Omental fat pad (tissue), 4 donors: ENCODE results near the gene SS18. TPM values are rescaled to one million over a fixed set of nuclear protein-coding genes. Genes with fewer than 3 reads are reported as not detected.

Experiments
- ATAC-seq: fragments of 150-250 bp; one replicate; pipeline ENCODE4 v1.9.1; 2016; ENCODE audit warnings: mild to moderate bottlenecking, moderate library complexity; ENCODE audit not compliant: low FRiP score
- DNase-seq: peaks from one replicate; pipeline ENCODE4 v3.0.0-alpha.2; 2019; ENCODE audit warnings: low spot score
- CTCF ChIP-seq, 3 donors: fragments of 450-650 bp; IDR thresholded peaks; one replicate each; pipeline ENCODE4 v1.5.1; 2016 to 2017; ENCODE audit warnings: antibody characterized with exemption in 3 of 3, mild to moderate bottlenecking in 3 of 3, moderate library complexity in 2 of 3
- total RNA-seq, 4 donors: library from RNA; depleted of rRNA; stranded (reverse); fragments of >200 nt; gene quantifications; one replicate each; pipeline ENCODE4 v1.1.0, GENCODE V29; 2016

The SS18 gene
- total RNA-seq, 4 donors from 2014 or later, result 93.3 to 125 (median 107) TPM

DNA sequence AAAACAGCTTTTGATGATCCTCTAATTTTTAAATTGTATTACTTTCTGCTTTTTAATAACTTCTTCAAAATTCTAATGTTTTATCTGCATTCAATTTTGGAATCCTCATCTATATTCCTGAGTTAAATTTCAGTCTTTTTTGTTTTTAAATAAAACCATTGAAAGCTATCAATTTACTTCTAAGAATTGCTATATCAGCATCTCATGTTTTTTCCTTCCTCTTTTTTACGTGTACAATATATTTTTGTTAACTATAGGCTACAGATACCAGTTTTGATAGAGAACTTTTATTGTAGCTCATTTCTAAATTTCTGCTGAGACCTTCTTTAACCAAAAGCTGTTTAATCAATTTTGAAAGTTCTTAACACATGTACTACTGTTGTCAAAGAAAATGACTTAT lies 84.5 kb downstream of the SS18 start:
- DNase-seq, result no peak

DNA sequence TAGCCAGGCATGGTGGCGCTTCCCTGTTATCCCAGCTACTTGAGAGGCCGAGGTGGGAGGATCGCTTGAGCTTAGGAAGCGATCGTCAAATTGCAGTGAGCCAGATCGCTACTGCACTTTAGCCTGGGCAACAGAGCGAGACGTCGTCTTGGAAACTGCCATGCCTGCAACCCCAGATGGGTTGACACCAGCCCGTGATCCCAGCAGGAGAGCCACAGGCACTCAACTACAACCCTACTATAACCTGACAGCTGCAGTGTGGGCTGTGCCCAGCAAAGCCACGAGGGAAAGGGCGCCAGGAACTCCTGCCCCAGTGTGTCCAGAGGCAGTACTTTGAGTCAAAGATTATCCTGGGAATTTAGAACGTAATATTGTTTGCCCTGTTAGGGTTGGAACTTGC lies 85.6 kb downstream of the SS18 start:
- ATAC-seq (no peak), DNase-seq (no peak)
- TF ChIP-seq CTCF (IDR thresholded peaks at IDR 0.05), result no peak

More for the DNA sequence above, 84.5 kb downstream of the SS18 start:
- ATAC-seq, result no peak
- TF ChIP-seq CTCF (IDR thresholded peaks at IDR 0.05), result no peak

- ATAC-seq, result no peak
- DNase-seq, result no peak
- TF ChIP-seq CTCF (IDR thresholded peaks at IDR 0.05), result no peak
Measured at GRCh38 chr18:26003817-26004216, 86.6 kb downstream of the SS18 start.

DNA sequence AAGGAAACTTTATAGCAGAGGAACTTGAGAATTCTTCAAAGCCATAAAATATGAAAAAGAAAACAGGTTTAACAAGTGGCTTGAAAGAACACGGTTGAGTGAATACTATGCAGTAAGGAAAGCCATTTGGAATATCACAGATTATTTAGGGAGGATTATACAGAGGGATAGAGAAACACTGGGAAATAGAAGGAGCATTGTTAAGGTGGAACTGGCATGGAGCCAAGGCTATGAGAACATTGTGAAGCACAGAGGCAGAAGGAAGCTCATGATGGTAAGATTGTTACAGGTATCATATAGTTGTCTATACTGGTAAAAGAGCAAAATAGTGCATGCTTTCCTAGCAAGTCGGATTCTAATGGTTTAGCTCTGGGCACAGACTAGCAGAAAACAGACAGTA lies 87.1 kb downstream of the SS18 start:
- TF ChIP-seq CTCF (IDR thresholded peaks at IDR 0.05), result no peak
- ATAC-seq (no peak), DNase-seq (no peak)

- ATAC-seq (no peak), DNase-seq (no peak)
- no peak for TF ChIP-seq CTCF (IDR thresholded peaks at IDR 0.05)
Measured at GRCh38 chr18:26002375-26002910, 88.0 kb downstream of the SS18 start.

- no peak for ATAC-seq
- TF ChIP-seq CTCF (IDR thresholded peaks at IDR 0.05), result no peak
- DNase-seq, result no peak
Measured at GRCh38 chr18:25998461-25998860, 92.0 kb downstream of the SS18 start.

- no peak for DNase-seq
- no peak for TF ChIP-seq CTCF (IDR thresholded peaks at IDR 0.05)
- ATAC-seq, result no peak
Measured at GRCh38 chr18:25992566-25992965, 97.8 kb downstream of the SS18 start.
